Coronary artery (tissue), 2 donors: ENCODE results near the gene NFYC.

ENCODE experiments used
- DNase-seq: peaks from one replicate; pipeline ENCODE4 v3.0.0-alpha.2; 2017; ENCODE audit warnings: low spot score
- H3K27ac ChIP-seq, 2 donors: fragments of 200-600 bp; sonication (generic); one replicate each; pipeline ENCODE4 v1.5.1; 2016 to 2019
- H3K4me3 ChIP-seq: fragments of 200-600 bp; sonication (generic); 2 replicates; pipeline ENCODE4 v1.5.1; 2016; ENCODE audit warnings: mild to moderate bottlenecking, moderate library complexity
- TF ChIP-seq, protein P1 (sequence below): fragments of 200-600 bp; sonication (generic); IDR thresholded peaks from one replicate; pipeline ENCODE4 v1.5.1; 2019; ENCODE audit warnings: antibody characterized with exemption

NFYC gene

DNA sequence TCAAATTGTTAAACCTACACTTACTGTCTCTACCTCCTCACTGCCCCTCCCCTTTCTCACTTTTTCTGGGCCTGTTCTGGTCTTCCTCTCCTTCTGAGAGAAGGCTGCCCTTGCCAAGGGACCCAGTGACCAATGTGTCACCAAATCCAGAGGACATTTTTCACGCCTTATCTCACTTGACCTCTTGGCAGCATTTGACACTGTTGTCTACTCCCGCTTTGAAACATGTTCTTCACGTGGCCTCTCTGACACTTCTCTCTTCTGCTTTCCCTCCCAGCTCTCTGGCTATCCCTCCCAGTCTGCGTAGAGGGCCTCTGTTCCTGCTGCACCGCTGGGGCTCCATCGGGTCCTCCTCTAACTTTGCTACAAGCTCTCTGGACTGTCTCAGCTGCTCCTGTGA, 117.4 kb downstream of the NFYC start:
- TF ChIP-seq, protein P1, sequence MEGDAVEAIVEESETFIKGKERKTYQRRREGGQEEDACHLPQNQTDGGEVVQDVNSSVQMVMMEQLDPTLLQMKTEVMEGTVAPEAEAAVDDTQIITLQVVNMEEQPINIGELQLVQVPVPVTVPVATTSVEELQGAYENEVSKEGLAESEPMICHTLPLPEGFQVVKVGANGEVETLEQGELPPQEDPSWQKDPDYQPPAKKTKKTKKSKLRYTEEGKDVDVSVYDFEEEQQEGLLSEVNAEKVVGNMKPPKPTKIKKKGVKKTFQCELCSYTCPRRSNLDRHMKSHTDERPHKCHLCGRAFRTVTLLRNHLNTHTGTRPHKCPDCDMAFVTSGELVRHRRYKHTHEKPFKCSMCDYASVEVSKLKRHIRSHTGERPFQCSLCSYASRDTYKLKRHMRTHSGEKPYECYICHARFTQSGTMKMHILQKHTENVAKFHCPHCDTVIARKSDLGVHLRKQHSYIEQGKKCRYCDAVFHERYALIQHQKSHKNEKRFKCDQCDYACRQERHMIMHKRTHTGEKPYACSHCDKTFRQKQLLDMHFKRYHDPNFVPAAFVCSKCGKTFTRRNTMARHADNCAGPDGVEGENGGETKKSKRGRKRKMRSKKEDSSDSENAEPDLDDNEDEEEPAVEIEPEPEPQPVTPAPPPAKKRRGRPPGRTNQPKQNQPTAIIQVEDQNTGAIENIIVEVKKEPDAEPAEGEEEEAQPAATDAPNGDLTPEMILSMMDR, result no peak
- Histone ChIP-seq H3K4me3 (no peak overlapping the region), H3K27ac (peak overlapping the region; percentile 76 to 83)
- no peak for DNase-seq

- TF ChIP-seq, protein P1, result no peak
- DNase-seq, result no peak
- no peak overlapping the region for H3K4me3 ChIP-seq
- H3K27ac ChIP-seq, result no peak overlapping the region
Measured at GRCh38 chr1:40810927-40811326, 119.4 kb downstream of the NFYC start.

DNA sequence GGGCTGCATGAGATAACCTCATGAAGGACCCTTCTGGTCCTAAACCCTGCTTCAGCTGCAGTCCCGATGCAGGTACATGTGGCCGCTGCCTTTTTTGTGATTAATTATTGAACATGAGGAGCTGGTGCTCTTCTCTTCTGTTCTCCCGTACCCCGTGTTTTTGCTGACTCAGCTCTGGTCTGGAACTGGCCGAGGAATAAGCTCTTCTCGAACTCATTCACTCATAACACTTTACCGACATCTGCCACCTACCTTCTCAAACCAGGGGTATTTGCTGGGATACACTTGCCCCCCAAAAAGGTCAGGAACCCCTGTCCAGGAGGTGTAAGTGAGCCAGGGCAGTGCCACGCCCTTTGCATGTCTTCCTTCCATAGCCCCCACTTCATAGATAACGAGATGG, 123.9 kb downstream of the NFYC start:
- DNase-seq, result no peak
- TF ChIP-seq, protein P1, result no peak
- Histone ChIP-seq H3K4me3 (no peak overlapping the region), H3K27ac (no peak overlapping the region)

GRCh38 chr1:40817791-40818263, 126.3 kb downstream of the NFYC start:
- H3K4me3 ChIP-seq, result peak overlapping the region; percentile 67
- TF ChIP-seq, protein P1, result no peak
- DNase-seq, result no peak
- H3K27ac ChIP-seq, result peak overlapping the region in 1 of 2 donors; percentile 77

- Histone ChIP-seq H3K27ac (peak overlapping the region in 1 of 2 donors; percentile 77), H3K4me3 (peak overlapping the region; percentile 67)
- no peak for DNase-seq
- TF ChIP-seq, protein P1, result no peak
Measured at GRCh38 chr1:40818264-40818961, 126.9 kb downstream of the NFYC start.

DNA sequence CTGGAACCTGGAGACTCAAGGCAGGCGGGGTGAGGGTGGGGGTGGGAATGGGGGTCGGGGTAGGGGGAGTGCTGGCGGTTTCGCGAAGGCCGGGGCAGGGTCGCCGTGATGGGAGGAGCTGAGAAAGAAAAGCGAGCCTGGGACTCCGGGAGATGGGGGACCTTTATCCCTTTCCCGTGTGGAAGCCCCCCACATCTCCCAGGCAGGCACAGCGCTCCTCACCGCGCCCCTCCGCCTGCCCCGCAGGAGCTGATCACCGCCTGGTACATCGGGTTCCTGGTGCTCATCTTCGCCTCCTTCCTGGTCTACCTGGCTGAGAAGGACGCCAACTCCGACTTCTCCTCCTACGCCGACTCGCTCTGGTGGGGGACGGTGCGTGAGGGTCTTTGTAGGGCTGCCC, 127.6 kb downstream of the NFYC start:
- peak overlapping the region; percentile 67 for H3K4me3 ChIP-seq
- no peak for DNase-seq
- TF ChIP-seq, protein P1, result no peak
- H3K27ac ChIP-seq, result peak overlapping the region; percentile 19 to 77

DNA sequence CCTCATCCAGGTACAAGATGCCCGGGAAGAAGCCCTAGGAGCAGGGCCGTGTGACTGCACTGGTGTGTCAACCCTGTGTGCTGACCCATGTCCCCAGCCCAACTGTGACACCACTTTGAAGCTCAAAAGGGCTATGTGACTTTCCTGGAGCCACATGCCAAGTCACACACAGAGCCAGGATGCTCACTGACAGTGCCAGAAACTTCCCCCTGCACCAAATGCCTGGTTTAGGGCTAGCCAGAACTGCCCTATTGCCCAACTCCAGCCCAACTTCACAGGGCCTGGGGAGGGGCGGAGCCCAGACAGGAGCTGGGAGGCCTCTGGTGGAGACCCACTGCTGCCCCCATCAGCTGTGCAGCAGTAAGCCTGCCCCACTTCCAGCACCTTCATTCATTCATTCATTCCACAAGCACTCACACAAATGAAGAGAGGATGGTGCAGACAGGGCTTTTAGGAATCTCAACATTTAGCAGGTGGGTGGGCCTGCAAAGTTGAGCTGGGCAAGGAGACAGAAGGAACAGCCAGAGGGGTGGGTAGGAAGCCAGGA, 128.8 kb downstream of the NFYC start:
- no peak overlapping the region for H3K4me3 ChIP-seq
- no peak for DNase-seq
- peak overlapping the region in 1 of 2 donors; percentile 77 for H3K27ac ChIP-seq
- TF ChIP-seq, protein P1, result no peak
